Karpas-422 (cell line): ENCODE results near the gene PDSS1. TPM values are rescaled to one million over a fixed set of nuclear protein-coding genes. Genes with fewer than 3 reads are reported as not detected.

Experiments used
- DNase-seq: peaks from one replicate; pipeline ENCODE4 v3.0.0-alpha.2; 2015
- H2AFZ ChIP-seq: fragments of 200-600 bp; sonication (generic); 2 replicates; pipeline ENCODE4 v1.6.1; 2014; ENCODE audit warnings: antibody characterized with exemption, low read length, mixed read lengths
- H3K27ac ChIP-seq: fragments of 200-600 bp; sonication (generic); 2 replicates; pipeline ENCODE4 v1.5.1; 2014; ENCODE audit warnings: mild to moderate bottlenecking, low read length, moderate library complexity
- H3K27me3 ChIP-seq: fragments of 200-600 bp; sonication (generic); 2 replicates; pipeline ENCODE4 v1.6.1; 2014; ENCODE audit warnings: low read length, mixed read lengths
- H3K36me3 ChIP-seq: fragments of 200-600 bp; sonication (generic); 2 replicates; pipeline ENCODE4 v1.6.1; 2014; ENCODE audit warnings: low read length, mixed read lengths; ENCODE audit not compliant: insufficient read depth
- H3K4me1 ChIP-seq: fragments of 200-600 bp; sonication (generic); 2 replicates; pipeline ENCODE4 v1.6.1; 2014; ENCODE audit warnings: mild to moderate bottlenecking, low read length, mixed read lengths
- H3K4me2 ChIP-seq: fragments of 200-600 bp; sonication (generic); 2 replicates; pipeline ENCODE4 v1.6.1; 2014; ENCODE audit warnings: low read length, low read depth, mild to moderate bottlenecking; ENCODE audit not compliant: poor library complexity, severe bottlenecking
- H3K4me3 ChIP-seq: fragments of 200-600 bp; sonication (generic); 2 replicates; pipeline ENCODE4 v1.5.1; 2014; ENCODE audit warnings: mild to moderate bottlenecking, antibody characterized with exemption, low read length, mixed read lengths
- H3K79me2 ChIP-seq: fragments of 200-600 bp; sonication (generic); 2 replicates; pipeline ENCODE4 v1.6.1; 2014; ENCODE audit warnings: mild to moderate bottlenecking, low read length, mixed read lengths
- H3K9ac ChIP-seq: fragments of 200-600 bp; sonication (generic); 2 replicates; pipeline ENCODE4 v1.6.0; 2014; ENCODE audit warnings: low read length
- H3K9me2 ChIP-seq: fragments of 200-600 bp; sonication (generic), shearing (Covaris generic); replicated peaks from 2 replicates; pipeline ENCODE4 v1.6.0; 2014; ENCODE audit warnings: mild to moderate bottlenecking, low read length, moderate library complexity; ENCODE audit not compliant: insufficient read depth
- H3K9me3 ChIP-seq: fragments of 300-700, 200-600 bp; sonication (generic); 2 replicates; pipeline ENCODE4 v1.6.1; 2014; ENCODE audit warnings: low read length, mixed read lengths
- H4K20me1 ChIP-seq: fragments of 200-600 bp; sonication (generic); 2 replicates; pipeline ENCODE4 v1.6.1; 2014; ENCODE audit warnings: mild to moderate bottlenecking, antibody characterized with exemption, low read length, low read depth; ENCODE audit not compliant: insufficient read depth
- small RNA-seq: library from RNA; depleted of rRNA; stranded (forward); fragments of <200 nt; gene quantifications from one replicate; pipeline ENCODE3, GENCODE V24; 2014
- total RNA-seq: library from RNA; depleted of rRNA; stranded (reverse); fragments of >200 nt; shearing (Covaris generic); gene quantifications from 2 replicates; pipeline ENCODE4 v1.2.3, GENCODE V29; 2014; ENCODE audit warnings: low replicate concordance; rRNA removed

Gene PDSS1
- total RNA-seq, 1 experiment from 2014 or later, result 13.6 TPM

DNA sequence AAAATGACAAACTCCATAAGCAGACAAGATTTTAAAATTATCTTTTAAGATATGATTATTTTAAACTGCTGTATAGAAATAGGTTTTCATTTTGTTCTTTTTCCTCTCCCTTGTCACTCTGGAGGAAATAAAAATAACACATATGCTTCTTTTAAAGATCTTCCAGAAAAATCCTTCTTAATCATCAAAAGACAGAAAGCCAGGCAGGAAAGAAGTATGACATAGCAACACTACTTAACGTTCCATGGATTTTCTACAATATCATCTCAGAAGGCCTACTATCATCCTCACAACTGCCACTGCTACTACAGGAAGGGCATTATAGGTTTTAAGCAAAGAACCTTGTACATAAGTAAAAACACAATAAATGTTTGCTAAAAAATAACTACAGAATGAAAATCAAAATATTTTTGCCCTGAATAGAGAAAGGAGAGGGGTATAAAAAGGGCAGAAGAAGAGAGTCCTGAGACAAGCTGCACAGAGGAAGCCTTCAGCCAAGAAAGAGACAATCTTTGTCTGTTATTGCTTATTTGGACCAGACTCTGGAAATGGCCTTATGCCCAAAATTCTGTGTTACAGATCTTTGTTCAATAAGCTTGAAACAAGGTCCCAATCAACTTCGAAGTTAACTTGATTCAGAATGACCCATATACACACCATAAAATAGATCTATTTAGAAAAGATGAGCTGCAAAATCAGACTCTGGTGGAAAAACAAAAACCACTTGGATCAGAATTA, 95.4 kb downstream of the PDSS1 start:
- no peak overlapping the region for H3K4me3 ChIP-seq
- peaks cover 49% of the 10 kb centered on the region for H3K4me1 ChIP-seq
- no peak overlapping the region for H3K9ac ChIP-seq
- H2AFZ ChIP-seq, result no peak overlapping the region
- H4K20me1 ChIP-seq, result no peaks in the 10 kb centered on the region
- no peaks in the 10 kb centered on the region for H3K9me3 ChIP-seq
- H3K4me2 ChIP-seq, result no peak overlapping the region
- peaks cover 99% of the 10 kb centered on the region for H3K79me2 ChIP-seq
- no peak for DNase-seq
- H3K27me3 ChIP-seq, result no peaks in the 10 kb centered on the region
- peak overlapping the region; percentile 1; the same call in 1 of the 2 replicates for H3K27ac ChIP-seq
- no peaks in the 10 kb centered on the region for H3K9me2 ChIP-seq
- 0 out of 2 replicates have a peak, but pooled peaks cover 4% of the 10 kb centered on the region for H3K36me3 ChIP-seq

Small RNAs within 50 kb of the gene (small RNA-seq; reads per million reads assigned to genes)
- not detected for gene RF00191
- gene RNU6-946P, result not detected

Other genes with a start within 250 kb of the PDSS1 start
- 46.0 and 79.8 TPM in 2 replicates for gene ABI1, start 163.3 kb downstream of the PDSS1 start, total RNA-seq